CD14-positive monocyte (primary cell): ENCODE results near the gene IQGAP2. TPM values are rescaled to one million over a fixed set of nuclear protein-coding genes. Genes with fewer than 3 reads are reported as not detected.

ENCODE experiments used
- DNase-seq, 3 donors: peaks; one replicate each; pipeline ENCODE4 v3.0.0-alpha.2; 2011 to 2022
- H2AFZ ChIP-seq: 2 replicates; pipeline ENCODE4 v1.6.0; 2012; ENCODE audit warnings: mild to moderate bottlenecking, low read depth, low read length, inconsistent platforms; ENCODE audit not compliant: insufficient read depth, poor library complexity, severe bottlenecking
- H3K27ac ChIP-seq, 2 donors: 1 replicate in 1 of 2; 2 replicates in 1 of 2; pipeline ENCODE4 v1.5.1; 2012 to 2013; ENCODE audit warnings: low read length in 2 of 2, control low read depth in 1 of 2, inconsistent platforms in 1 of 2, low read depth in 1 of 2, mild to moderate bottlenecking in 1 of 2
- H3K27me3 ChIP-seq, 2 donors: one replicate each; pipeline versions ENCODE4 v1.6.0 to v1.6.1; 2011 to 2013; ENCODE audit warnings: low read length in 2 of 2; ENCODE audit not compliant: control insufficient read depth in 2 of 2, insufficient read depth in 2 of 2
- H3K36me3 ChIP-seq, 2 donors: replicated peaks in 1 of 2; 1 replicate in 1 of 2; 2 replicates in 1 of 2; pipeline versions ENCODE4 v1.5.1 to v1.6.1; 2012 to 2013; ENCODE audit warnings: low read length in 2 of 2, control low read depth in 1 of 2, inconsistent platforms in 1 of 2, mild to moderate bottlenecking in 1 of 2; ENCODE audit not compliant: insufficient read depth in 2 of 2, control insufficient read depth in 1 of 2
- H3K4me1 ChIP-seq, 2 donors: 1 replicate in 1 of 2; 2 replicates in 1 of 2; pipeline versions ENCODE4 v1.5.1 to v1.6.1; 2012 to 2013; ENCODE audit warnings: low read length in 2 of 2, control low read depth in 1 of 2, inconsistent platforms in 1 of 2, mild to moderate bottlenecking in 1 of 2, moderate library complexity in 1 of 2; ENCODE audit not compliant: insufficient read depth in 2 of 2, control insufficient read depth in 1 of 2
- H3K4me2 ChIP-seq: replicated peaks from 2 replicates; pipeline ENCODE3; 2012; ENCODE audit warnings: low read length, moderate library complexity, mild to moderate bottlenecking; ENCODE audit not compliant: poor library complexity, severe bottlenecking; ENCODE audit errors: extremely low read depth
- H3K4me3 ChIP-seq, 3 experiments: fragments of 200-600 bp in 1 of 3; sonication (generic) in 1 of 3; replicated peaks in 1 of 3; 1 replicate in 2 of 3; 2 replicates in 1 of 3; pipeline ENCODE4 v1.5.1; 2011 to 2013; ENCODE audit warnings: low read length in 3 of 3, mild to moderate bottlenecking in 3 of 3, control low read depth in 2 of 3, low read depth in 2 of 3, inconsistent platforms in 1 of 3, moderate library complexity in 1 of 3
- H3K79me2 ChIP-seq: 2 replicates; pipeline ENCODE4 v1.6.0; 2012; ENCODE audit warnings: mild to moderate bottlenecking, control low read depth, inconsistent platforms, low read length, moderate library complexity; ENCODE audit not compliant: insufficient read depth
- H3K9ac ChIP-seq: 2 replicates; pipeline ENCODE4 v1.6.0; 2017; ENCODE audit warnings: low read length, mild to moderate bottlenecking; ENCODE audit not compliant: insufficient read depth, poor library complexity, severe bottlenecking
- H3K9me3 ChIP-seq, 2 donors: replicated peaks in 1 of 2; 1 replicate in 1 of 2; 2 replicates in 1 of 2; pipeline versions ENCODE4 v1.5.1 to v1.6.1; 2012 to 2013; ENCODE audit warnings: low read length in 2 of 2, control low read depth in 1 of 2; ENCODE audit not compliant: control insufficient read depth in 1 of 2, insufficient read depth in 1 of 2
- H4K20me1 ChIP-seq: 2 replicates; pipeline ENCODE4 v1.6.0; 2012; ENCODE audit warnings: mild to moderate bottlenecking, low read length, control low read depth, moderate library complexity; ENCODE audit not compliant: insufficient read depth
- H3K27ac Mint-ChIP-seq, 7 donors: one replicate each; pipeline ENCODE4 v1.8.0; 2020; ENCODE audit warnings: mild to moderate bottlenecking in 7 of 7, mixed read lengths in 7 of 7, moderate library complexity in 6 of 7, inconsistent platforms in 2 of 7
- H3K27me3 Mint-ChIP-seq, 3 donors: one replicate each; pipeline ENCODE4 v1.8.0; 2021 to 2022; ENCODE audit warnings: low read depth in 3 of 3, mild to moderate bottlenecking in 3 of 3, mixed read lengths in 3 of 3, moderate library complexity in 3 of 3, inconsistent platforms in 1 of 3
- H3K36me3 Mint-ChIP-seq, 2 donors: one replicate each; pipeline ENCODE4 v1.8.0; 2020; ENCODE audit warnings: mixed read lengths in 2 of 2, inconsistent platforms in 1 of 2, mild to moderate bottlenecking in 1 of 2
- H3K4me1 Mint-ChIP-seq: one replicate; pipeline ENCODE4 v1.8.0; 2020; ENCODE audit warnings: mild to moderate bottlenecking, mixed read lengths
- H3K4me3 Mint-ChIP-seq, 2 donors: one replicate each; pipeline ENCODE4 v1.8.0; 2020; ENCODE audit warnings: mild to moderate bottlenecking in 2 of 2, mixed read lengths in 2 of 2, moderate library complexity in 1 of 2
- H3K9me3 Mint-ChIP-seq, 7 donors: one replicate each; pipeline ENCODE4 v1.8.0; 2020 to 2022; ENCODE audit warnings: mixed read lengths in 7 of 7, mild to moderate bottlenecking in 6 of 7, moderate library complexity in 6 of 7, inconsistent platforms in 2 of 7
- WGBS: methylation state at CpG from one replicate; pipeline ENCODE4 v1.1.5; 2013; ENCODE audit warnings: missing lambda C conversion rate; ENCODE audit not compliant: insufficient coverage; 5-methylcytosine and 5-hydroxymethylcytosine counted together
- intact Hi-C, 2 donors: fragments of 100-400 bp; cut with micrococcal nuclease; formaldehyde crosslinking; loops; one replicate each; pipeline versions ENCODE4 v1.15.0 to v1.15.1; 2023
- polyA plus RNA-seq, 3 donors: library from polyadenylated mRNA; depleted of rRNA in 1 of 3; unstranded in 2 of 3; stranded (reverse) in 1 of 3; fragments of 300-500 nt in 2 of 3; fragments of >200 nt in 1 of 3; fragmentation: Illumina TruSeq in 2 of 3; gene quantifications; 1 replicate in 2 of 3; 2 replicates in 1 of 3; pipeline ENCODE4 v1.2.3, GENCODE V29; 2012 to 2021
- TF ChIP-seq, protein P1 (sequence below): fragments of 200-600 bp; IDR thresholded peaks from one replicate; pipeline ENCODE4 v1.8.0; 2022; ENCODE audit warnings: antibody characterized with exemption, mild to moderate bottlenecking

IQGAP2 gene
- polyA plus RNA-seq, 3 donors, result 21.4 to 50.9 (median 35.4) TPM

DNA sequence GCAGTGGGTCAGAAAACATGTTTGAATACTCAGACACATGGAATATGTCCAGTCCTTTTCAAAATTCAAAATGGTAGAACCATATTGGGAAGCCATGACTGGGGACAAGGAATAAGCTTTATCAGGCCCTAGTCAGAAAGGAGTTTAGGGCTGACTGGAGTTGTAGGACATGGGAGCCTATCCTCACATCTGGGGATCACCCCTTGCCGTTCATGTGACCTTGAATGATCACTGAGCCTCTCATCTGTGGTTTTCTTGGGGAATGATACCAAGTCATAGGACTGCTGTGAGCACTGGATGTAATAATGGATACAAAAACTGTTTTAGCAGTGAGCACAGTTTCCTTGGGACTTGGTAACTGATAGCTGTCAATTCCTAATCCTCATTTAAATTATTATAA lies 84.7 kb downstream of the IQGAP2 start:
- H3K9ac ChIP-seq, result no peak overlapping the region
- Mint-ChIP-seq H3K27me3 (peaks cover 0 to 2% (median 2%) of the 10 kb centered on the region in 3 donors), H3K4me1 (peaks cover 13% of the 10 kb centered on the region), H3K36me3 (peaks cover 17 to 28% of the 10 kb centered on the region in 2 donors), H3K27ac (peak overlapping the region in 1 of 7 donors; percentile 15), H3K4me3 (no peak overlapping the region), H3K9me3 (no peaks in the 10 kb centered on the region)
- no peaks in the 10 kb centered on the region for H3K27me3 ChIP-seq
- H4K20me1 ChIP-seq, result peaks cover 99% of the 10 kb centered on the region
- H3K9me3 ChIP-seq, result no peaks in the 10 kb centered on the region
- H3K4me3 ChIP-seq, result no peak overlapping the region
- intact Hi-C loops, result no loop called here
- H3K4me1 ChIP-seq, result no peaks in the 10 kb centered on the region
- H3K36me3 ChIP-seq, result peaks cover 3 to 12% of the 10 kb centered on the region in 2 donors
- no CpG with 5 or more reads among the region's 1 CpG for WGBS
- DNase-seq, result no peak
- TF ChIP-seq, protein P1, sequence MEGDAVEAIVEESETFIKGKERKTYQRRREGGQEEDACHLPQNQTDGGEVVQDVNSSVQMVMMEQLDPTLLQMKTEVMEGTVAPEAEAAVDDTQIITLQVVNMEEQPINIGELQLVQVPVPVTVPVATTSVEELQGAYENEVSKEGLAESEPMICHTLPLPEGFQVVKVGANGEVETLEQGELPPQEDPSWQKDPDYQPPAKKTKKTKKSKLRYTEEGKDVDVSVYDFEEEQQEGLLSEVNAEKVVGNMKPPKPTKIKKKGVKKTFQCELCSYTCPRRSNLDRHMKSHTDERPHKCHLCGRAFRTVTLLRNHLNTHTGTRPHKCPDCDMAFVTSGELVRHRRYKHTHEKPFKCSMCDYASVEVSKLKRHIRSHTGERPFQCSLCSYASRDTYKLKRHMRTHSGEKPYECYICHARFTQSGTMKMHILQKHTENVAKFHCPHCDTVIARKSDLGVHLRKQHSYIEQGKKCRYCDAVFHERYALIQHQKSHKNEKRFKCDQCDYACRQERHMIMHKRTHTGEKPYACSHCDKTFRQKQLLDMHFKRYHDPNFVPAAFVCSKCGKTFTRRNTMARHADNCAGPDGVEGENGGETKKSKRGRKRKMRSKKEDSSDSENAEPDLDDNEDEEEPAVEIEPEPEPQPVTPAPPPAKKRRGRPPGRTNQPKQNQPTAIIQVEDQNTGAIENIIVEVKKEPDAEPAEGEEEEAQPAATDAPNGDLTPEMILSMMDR, result no peak
- no peak overlapping the region for H3K4me2 ChIP-seq
- no peak overlapping the region for H2AFZ ChIP-seq
- no peak overlapping the region for H3K27ac ChIP-seq
- H3K79me2 ChIP-seq, result peaks cover 100% of the 10 kb centered on the region

DNA sequence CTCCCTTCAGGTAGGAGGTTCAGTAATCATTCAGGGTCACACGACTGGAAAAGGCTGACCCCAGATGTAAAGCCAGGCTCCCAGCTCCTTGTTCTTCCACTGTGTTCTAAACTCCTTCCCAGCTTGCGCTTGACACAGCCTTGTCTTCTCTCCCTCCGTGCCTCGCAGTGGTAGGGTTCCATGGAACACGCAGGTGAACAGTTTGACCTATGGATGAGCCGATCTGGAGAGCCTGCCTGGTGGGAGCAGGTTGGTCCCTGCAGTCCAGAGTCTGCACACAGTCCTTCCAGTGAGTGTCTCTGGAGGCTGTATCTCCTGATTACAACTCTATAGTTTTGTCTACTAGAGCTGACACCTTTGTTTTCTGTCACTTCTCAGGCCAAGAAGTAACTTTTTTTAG lies 85.9 kb downstream of the IQGAP2 start:
- WGBS, result 100% methylated on average over 3 of the region's 6 CpGs
- peaks cover 12% of the 10 kb centered on the region for H3K4me1 Mint-ChIP-seq

More for the DNA sequence above, 85.9 kb downstream of the IQGAP2 start:
- peaks cover 17 to 25% of the 10 kb centered on the region in 2 donors for H3K36me3 Mint-ChIP-seq
- H3K4me3 Mint-ChIP-seq, result no peak overlapping the region
- peaks cover 100% of the 10 kb centered on the region for H3K79me2 ChIP-seq
- H3K9me3 Mint-ChIP-seq, result no peaks in the 10 kb centered on the region
- H3K4me3 ChIP-seq, result no peak overlapping the region
- no peak overlapping the region for H3K9ac ChIP-seq
- H2AFZ ChIP-seq, result no peak overlapping the region
- H3K9me3 ChIP-seq, result no peaks in the 10 kb centered on the region
- peaks cover 0 to 2% (median 2%) of the 10 kb centered on the region in 3 donors for H3K27me3 Mint-ChIP-seq
- H3K4me2 ChIP-seq, result no peak overlapping the region
- no peaks in the 10 kb centered on the region for H3K27me3 ChIP-seq
- intact Hi-C loops, result no loop called here
- TF ChIP-seq, protein P1, result no peak
- no peaks in the 10 kb centered on the region for H3K4me1 ChIP-seq
- H3K36me3 ChIP-seq, result peaks cover 3 to 12% of the 10 kb centered on the region in 2 donors
- no peak for DNase-seq
- peaks cover 99% of the 10 kb centered on the region for H4K20me1 ChIP-seq
- H3K27ac Mint-ChIP-seq, result peak overlapping the region in 3 of 7 donors; percentile 33 to 48 (median 41)
- peak overlapping the region in 1 of 2 donors; percentile 24 for H3K27ac ChIP-seq
